Stimulated activated CD8-positive, alpha-beta memory T cell treated with anti-CD3 and anti-CD28 coated beads, Interleukin-12 subunit alpha, Interleukin-12 subunit beta, amount 100 ng/mL, for 24 hours (primary cell): ENCODE results near the gene SPC24.
"Not testable (repeated sequence)": the region's sequence is repeated elsewhere in the genome, so short reads cannot be mapped to it uniquely, and the experiment has no call there.

Experiments
- DNase-seq: peaks from one replicate; pipeline ENCODE4 v3.0.0-alpha.2; 2020; ENCODE audit errors: extremely low read depth

SPC24 gene

DNA sequence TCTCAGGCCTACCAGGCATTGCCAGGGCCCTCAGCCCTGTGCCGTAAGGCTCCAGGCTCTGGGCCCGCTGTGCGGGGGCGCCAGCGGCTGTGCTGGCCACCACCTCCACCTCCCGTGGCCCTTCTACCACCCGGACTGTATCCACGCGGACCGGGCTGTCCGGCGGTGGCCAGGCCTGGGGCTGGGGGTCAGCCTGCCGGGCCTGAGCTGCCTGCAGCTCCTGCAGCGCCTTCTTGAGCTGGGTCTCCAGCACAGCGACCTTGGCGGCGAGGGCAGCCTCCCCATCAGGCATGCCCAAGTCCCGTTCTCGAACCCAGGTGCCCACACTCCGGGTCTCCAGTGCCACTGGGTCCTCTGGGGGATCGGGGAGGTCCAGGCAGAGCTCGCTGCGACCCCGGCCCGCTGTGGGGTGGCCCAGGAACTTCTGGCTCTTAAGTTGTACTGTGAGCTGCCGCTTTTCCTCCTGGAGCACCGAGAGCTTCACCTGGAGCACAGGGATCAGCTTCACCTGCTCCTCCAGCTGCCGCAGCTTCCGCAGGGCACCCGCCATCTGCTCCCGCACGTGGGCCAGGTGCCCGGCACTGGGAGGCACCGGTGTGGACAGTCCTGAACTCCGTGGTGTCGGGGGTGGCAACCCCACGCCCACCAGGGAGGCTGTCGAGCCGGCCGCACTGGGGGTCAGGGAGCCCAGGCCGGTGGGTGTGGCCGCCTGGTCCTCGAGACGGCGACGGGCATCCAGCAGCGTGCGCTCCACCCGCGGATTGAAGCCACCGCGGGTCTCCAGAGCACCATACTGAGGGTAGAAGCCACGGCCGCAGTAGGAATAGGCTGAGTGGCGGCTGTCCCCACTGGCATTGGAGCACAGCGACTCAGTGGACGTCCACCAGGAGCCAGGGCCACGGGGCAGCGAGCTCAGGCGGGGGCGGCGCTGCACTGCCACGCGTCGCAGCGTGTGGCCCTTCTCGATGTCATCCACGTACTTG, 37.7 kb upstream of the SPC24 start:
- DNase-seq = no peak

GRCh38 chr19:11191934-11192333, 36.4 kb upstream of the SPC24 start:
- no peak for DNase-seq

DNA sequence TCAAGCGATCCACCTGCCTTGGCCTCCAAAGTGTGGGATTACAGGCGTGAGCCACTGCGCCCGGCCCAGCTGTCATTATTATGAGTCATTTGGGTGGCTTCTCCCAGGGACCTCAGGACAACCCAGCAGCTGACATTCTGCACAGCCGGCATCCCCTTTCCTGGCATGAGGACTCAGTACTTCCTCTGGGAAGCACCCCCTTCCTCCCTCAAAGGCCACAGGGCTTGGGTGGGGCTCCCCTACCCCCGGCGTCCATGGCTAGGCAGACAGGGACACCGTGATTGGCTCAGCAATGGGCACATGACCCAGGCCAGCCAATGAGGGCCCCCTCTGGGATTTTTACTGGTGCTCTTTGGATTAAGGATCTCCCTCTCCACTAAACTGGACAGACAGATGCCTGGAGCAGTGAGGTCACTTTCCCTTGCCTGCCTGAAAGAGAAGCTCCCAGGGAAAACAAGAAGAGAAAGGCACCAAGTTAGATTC, 35.7 kb upstream of the SPC24 start:
- DNase-seq = no peak

GRCh38 chr19:11190501-11190900, 34.9 kb upstream of the SPC24 start:
- DNase-seq = no peak

DNA sequence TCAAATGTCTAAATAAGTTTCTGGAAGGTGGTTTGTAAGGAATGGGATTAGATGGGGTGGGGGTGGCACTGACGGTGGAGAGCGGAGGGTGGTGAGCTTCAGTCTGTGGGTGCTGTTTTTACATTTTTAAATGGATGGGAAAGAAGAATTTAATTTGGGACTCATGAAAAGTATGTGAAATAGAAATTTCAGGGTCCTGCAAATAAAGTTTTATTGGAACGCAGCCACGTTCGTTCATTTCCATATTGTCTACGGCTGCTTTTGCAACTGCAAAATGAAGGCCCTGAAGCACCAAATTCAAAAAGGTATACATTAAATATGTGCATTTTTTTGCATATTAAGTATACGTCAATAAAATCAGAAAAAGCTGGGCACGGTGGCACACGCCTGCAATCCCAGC, 31.9 kb upstream of the SPC24 start:
- no peak for DNase-seq

GRCh38 chr19:11182994-11183393, 27.4 kb upstream of the SPC24 start:
- no peak for DNase-seq

- DNase-seq = no peak
These were observed 25.9 kb upstream of the SPC24 start for GRCh38 chr19:11181488-11181887.

GRCh38 chr19:11180975-11181374, 25.4 kb upstream of the SPC24 start:
- DNase-seq = not testable (repeated sequence)

DNA sequence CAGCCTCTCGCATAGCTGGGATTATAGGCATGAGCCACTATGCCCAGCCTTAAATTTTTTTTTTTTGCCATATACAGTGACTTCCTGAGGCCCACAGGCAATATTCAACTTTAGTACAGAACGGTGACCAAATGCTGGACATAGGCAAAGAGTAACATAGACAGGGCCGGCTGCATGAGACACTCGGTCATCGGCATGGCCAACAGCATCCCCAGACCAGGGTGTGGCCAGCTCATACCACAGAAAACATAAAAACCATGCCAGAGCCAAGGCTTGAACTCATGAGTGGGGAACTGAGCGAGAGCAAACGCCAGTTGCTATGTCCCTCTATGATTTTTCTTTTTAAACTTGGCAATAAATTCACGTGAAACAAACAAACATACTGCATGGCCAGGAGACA, 24.8 kb upstream of the SPC24 start:
- no peak for DNase-seq

- no peak for DNase-seq
These were observed 24.2 kb upstream of the SPC24 start for GRCh38 chr19:11179716-11180297.

DNA sequence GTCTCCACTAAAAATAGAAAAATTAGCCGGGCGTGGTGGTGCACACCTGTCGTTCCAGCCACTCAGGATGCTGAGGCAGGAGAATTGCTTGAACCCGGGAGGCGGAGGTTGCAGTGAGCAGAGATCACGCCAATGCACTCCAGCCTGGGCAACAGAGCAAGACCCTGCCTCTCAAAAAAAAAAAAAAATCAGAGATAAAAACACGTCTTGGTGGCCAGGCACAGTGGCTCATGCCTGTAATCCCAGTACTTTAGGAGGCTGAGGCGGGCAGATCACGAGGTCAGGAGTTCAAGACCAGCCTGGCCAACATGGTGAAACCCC, 23.5 kb upstream of the SPC24 start:
- DNase-seq = not testable (repeated sequence)

DNA sequence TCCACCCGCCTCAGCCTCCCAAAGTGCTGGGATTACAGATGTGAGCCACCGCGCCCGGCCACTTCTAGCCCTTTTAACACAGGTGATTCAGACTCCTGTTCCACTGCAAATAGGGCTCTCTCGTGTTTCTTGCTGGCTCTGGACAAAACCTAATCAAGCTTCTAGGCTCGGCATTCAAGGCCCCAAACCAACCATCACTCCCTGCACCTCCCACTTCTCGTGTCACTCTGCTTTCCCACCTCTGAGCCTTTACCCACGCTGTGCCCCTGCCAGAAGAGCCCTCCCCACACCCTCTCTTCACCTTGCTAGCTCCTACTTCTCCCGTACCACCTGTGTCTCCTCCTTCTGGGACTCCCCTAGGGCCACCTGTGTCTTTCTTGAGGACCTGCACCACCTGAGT, 22.0 kb upstream of the SPC24 start:
- no peak for DNase-seq

DNA sequence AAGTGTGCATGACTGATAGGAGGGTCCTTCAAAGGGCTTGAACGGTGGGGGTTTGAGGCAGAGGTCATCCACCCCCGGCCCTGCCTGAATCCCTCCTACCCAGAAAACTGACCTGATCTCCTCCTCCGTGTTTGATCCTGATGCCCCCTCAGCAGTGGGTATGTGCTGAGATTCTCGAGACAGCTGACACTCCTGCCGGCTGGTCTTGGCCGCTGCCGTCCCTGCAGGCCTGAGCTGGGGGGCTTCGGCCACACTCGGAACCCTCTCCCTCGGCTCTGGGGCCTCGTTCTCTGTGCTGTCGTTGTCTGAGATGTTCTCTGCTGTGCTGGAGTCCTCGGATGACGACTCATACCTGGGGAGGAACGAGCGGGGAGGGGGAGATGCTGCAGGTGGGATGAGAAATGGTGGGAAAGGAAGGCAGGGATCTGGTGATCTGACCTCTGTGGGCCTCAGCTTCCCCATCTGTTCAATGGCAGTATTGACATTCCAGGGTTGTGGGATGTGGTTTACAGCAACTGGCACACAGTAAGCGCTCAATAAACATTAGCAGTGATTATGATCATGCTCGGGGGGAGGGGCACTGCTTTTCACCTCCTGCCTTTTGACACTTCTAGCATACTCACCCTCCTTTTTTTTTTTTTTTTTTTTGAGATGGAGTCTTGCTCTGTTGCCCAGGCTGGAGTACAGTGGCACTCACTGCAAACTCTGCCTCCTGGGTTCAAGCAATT, 21.0 kb upstream of the SPC24 start:
- no peak for DNase-seq

DNA sequence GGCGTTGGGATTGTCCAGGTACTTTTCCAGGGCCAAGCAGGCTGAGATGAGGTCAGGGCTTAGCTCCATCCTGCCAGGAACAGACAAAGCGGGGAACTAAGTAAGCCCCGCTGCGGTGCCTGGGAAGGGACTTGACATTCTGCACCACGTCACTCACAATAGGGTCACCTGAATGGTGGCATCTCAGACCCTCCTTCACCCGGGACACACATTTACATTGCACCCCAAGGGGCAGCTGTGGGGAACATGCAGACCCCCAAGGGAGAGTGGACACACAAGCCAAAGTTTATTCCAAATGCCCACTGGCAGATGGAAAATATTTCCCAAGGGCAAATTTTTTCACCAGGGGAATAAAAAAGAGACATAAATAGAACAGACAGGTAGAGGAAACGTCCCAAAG, 20.3 kb upstream of the SPC24 start:
- DNase-seq = no peak

- no peak for DNase-seq
These were observed 18.8 kb upstream of the SPC24 start for GRCh38 chr19:11174336-11174735.

DNA sequence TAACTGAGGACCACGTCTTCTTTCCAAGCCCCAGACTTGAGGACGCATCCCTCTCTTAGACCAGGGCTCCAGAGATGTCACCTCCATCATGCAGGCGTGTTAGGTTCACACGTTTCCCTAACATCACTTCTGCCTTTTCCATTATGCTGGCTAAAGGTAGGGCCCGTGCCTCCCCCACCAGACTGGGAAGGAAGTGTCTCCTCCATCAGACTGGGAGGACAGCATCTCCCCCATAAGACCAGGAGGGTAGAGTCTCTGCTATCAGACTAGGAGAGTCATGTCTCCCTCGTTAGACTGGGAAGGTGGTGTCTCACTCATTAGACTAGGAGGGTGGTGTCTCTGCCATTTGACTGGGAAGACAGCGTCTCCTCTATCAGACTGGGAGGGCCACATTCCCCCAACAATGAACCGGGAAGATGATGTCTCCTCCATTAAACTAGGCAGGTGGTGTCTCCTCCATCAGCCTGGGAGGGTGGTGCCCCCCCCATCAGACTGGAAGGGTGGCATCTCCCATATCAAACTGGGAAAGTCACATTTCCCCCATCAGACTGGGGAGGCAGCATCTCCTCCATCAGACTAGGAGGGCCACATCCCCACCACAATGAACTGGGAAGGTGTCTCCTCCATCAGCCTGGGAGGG, 18.1 kb upstream of the SPC24 start:
- DNase-seq = no peak

GRCh38 chr19:11172576-11172975, 17.0 kb upstream of the SPC24 start:
- no peak for DNase-seq

GRCh38 chr19:11171144-11171543, 15.6 kb upstream of the SPC24 start:
- no peak for DNase-seq

GRCh38 chr19:11169896-11170678, 14.5 kb upstream of the SPC24 start:
- no peak for DNase-seq

DNA sequence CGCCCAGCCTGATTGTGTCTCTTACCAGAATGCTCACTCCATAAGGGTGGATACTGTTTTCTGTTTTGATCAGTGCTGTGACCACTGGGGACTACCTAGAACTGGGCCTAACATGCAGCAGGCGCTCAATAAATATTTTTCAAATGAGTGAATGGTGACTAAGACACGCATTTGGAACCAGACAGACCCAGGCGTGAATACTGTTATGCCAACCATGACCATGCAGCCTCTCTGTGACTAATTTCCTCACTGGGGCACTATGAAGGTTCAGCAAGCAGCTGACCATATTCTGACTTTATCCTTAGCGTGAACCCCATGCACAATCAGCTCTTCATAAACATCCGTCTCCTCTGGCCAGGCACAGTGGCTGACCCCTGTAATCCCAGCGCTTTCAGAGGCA, 13.0 kb upstream of the SPC24 start:
- DNase-seq = no peak
